Tibial artery (tissue), 4 donors: ENCODE data around the gene TNFRSF13B.
"Not testable (repeated sequence)": the region's sequence is repeated elsewhere in the genome, so short reads cannot be mapped to it uniquely, and the experiment has no call there.

ENCODE experiments used
- DNase-seq, 2 donors: peaks; one replicate each; pipeline ENCODE4 v3.0.0-alpha.2; 2019
- H3K27ac ChIP-seq, 2 donors: fragments of 200-600 bp; sonication (generic) in 1 of 2; 1 replicate in 1 of 2; 2 replicates in 1 of 2; pipeline ENCODE4 v1.5.1; 2018 to 2019; ENCODE audit warnings: mild to moderate bottlenecking in 1 of 2
- H3K27me3 ChIP-seq, 2 donors: fragments of 200-600 bp; sonication (generic) in 1 of 2; one replicate each; pipeline versions ENCODE4 v1.5.1 to v1.6.0; 2016 to 2019
- H3K36me3 ChIP-seq, 3 donors: fragments of 200-600 bp; sonication (generic) in 2 of 3; one replicate each; pipeline ENCODE4 v1.5.1; 2016 to 2019; ENCODE audit warnings: mild to moderate bottlenecking in 2 of 3
- H3K4me1 ChIP-seq, 4 donors: fragments of 200-600 bp; sonication (generic) in 2 of 4; 1 replicate in 3 of 4; 2 replicates in 1 of 4; pipeline ENCODE4 v1.5.1; 2016 to 2019
- H3K4me3 ChIP-seq, 2 donors: fragments of 200-600 bp; sonication (generic) in 1 of 2; 1 replicate in 1 of 2; 2 replicates in 1 of 2; pipeline ENCODE4 v1.5.1; 2018 to 2019; ENCODE audit warnings: mild to moderate bottlenecking in 2 of 2
- H3K9me3 ChIP-seq, 3 donors: fragments of 200-600 bp; sonication (generic) in 1 of 3; one replicate each; pipeline ENCODE4 v1.5.1; 2016 to 2019
- intact Hi-C: fragments of 100-400 bp; cut with DNase I; formaldehyde crosslinking; loops from one replicate; pipeline ENCODE4 v1.15.0; 2023; ENCODE audit warnings: low total_unique reads
- TF ChIP-seq, protein P1 (sequence below), 2 experiments: fragments of 200-600 bp in 1 of 2; fragments of 450-650 bp in 1 of 2; IDR thresholded peaks; one replicate each; pipeline ENCODE4 v1.5.1; 2017 to 2019; ENCODE audit warnings: antibody characterized with exemption in 2 of 2, mild to moderate bottlenecking in 1 of 2, moderate library complexity in 1 of 2

The TNFRSF13B gene

DNA sequence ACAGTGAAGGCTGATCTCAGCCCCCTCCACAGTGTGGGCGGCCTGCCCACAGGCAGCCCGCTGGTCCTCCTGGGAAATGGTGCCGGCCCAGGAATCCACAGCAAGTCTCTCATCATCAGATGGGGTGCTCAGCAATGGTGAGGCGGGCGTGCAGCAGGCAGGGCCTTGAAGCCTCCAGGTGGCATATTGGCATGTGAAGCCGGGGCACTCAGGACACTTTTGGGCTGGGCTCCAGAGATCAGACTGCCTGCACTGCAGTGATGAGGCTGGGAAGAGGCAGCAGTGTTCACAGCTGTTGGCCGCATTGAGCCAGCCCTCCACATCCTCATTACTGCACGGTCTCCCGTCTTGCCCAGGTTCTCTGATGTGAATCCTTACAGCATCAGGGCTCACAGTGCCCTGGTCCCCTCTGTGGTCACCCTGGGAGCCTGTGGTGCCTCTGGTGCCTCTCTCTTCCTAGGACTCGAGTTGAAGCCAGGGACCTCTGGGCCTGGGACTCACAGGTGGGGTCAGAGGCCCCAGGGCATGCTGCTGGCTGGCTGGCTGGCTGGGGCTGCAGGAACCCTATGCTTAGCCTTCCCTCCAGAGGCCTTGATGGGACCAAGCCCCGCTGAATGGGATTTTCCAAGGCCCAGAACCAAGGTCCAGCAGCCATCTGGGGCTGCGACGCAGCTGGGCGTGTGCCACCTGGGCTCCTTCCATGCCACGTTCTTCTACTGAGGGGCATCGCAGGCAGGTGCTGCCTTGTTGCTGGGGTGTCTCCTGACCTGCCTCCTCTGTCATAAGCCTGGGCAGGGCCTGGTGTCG is 48.6 kb downstream of the TNFRSF13B start:
- no peaks in the 10 kb centered on the region for H3K4me1 ChIP-seq
- H3K9me3 ChIP-seq = no peaks in the 10 kb centered on the region
- no peak overlapping the region for H3K4me3 ChIP-seq
- intact Hi-C loops = no loop called here
- H3K27me3 ChIP-seq = peaks cover 0 to 5% of the 10 kb centered on the region in 2 donors
- TF ChIP-seq, protein P1, sequence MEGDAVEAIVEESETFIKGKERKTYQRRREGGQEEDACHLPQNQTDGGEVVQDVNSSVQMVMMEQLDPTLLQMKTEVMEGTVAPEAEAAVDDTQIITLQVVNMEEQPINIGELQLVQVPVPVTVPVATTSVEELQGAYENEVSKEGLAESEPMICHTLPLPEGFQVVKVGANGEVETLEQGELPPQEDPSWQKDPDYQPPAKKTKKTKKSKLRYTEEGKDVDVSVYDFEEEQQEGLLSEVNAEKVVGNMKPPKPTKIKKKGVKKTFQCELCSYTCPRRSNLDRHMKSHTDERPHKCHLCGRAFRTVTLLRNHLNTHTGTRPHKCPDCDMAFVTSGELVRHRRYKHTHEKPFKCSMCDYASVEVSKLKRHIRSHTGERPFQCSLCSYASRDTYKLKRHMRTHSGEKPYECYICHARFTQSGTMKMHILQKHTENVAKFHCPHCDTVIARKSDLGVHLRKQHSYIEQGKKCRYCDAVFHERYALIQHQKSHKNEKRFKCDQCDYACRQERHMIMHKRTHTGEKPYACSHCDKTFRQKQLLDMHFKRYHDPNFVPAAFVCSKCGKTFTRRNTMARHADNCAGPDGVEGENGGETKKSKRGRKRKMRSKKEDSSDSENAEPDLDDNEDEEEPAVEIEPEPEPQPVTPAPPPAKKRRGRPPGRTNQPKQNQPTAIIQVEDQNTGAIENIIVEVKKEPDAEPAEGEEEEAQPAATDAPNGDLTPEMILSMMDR (IDR thresholded peaks at IDR 0.05) = no peak
- no peaks in the 10 kb centered on the region for H3K36me3 ChIP-seq
- peak; percentile 13 to 56 for DNase-seq
- no peak overlapping the region for H3K27ac ChIP-seq

DNA sequence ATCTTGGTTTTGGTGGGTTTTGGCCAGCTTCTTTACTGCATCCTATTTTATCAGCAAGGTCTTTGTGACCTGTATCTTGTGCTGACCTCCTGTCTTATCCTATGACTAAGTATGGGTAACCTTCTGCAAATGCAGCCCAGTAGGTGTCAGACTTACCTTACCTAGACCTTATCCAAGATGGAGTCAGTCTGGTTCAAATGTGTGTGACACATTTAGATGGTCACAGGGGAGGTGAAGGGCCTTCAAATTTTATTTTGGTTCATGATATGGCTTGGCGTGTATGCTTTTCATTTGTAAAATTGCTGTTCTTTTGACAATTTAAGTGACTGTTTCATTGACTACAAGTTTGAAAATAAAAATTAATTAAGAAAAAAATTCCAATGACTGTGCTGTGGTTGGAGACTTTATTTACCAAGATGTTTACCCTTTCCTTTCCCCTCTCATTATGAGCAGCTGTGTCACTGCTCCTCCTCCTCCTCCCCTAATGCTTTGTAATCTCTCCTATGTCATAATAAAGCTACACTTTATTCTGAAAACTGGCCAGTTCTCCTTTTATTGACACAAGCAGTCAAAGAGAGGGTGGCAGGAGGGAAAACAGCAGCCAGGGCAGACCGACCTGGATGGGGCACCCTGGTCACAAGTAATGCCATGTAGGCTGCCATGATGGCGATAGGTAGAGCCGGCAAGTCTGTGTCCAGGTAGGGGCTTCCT is 49.4 kb downstream of the TNFRSF13B start:
- no peaks in the 10 kb centered on the region for H3K36me3 ChIP-seq
- H3K4me1 ChIP-seq = no peaks in the 10 kb centered on the region
- H3K27me3 ChIP-seq = peaks cover 0 to 5% of the 10 kb centered on the region in 2 donors
- no peak overlapping the region for H3K27ac ChIP-seq
- no peaks in the 10 kb centered on the region for H3K9me3 ChIP-seq
- intact Hi-C loops = no loop called here
- peak in 1 of 2 donors; percentile 15 for DNase-seq
- H3K4me3 ChIP-seq = no peak overlapping the region
- TF ChIP-seq, protein P1 (IDR thresholded peaks at IDR 0.05) = no peak

DNA sequence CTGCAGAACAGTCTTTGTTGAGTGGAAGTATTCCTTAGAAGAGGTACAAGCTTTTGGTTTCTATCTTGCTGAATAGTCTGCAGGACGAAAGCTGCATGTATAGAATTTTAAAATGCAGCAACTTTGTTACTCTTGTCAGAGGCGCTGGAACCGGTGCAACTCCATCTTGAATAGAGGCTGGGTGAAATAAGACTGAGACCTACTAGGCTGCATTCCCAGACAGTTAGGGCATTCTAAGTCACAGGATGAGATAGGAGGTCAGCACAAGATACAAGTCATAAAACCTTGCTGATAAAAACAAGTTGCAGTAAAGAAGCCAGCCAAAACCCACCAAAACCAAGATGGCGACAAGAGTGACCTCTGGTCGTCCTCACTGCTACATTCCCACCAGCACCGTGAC is 50.5 kb downstream of the TNFRSF13B start:
- peak in 1 of 2 donors; percentile 0 for DNase-seq
- H3K36me3 ChIP-seq, intact Hi-C loops, H3K4me1 ChIP-seq, H3K4me3 ChIP-seq, H3K9me3 ChIP-seq, H3K27ac ChIP-seq, H3K27me3 ChIP-seq: not testable (repeated sequence)

DNA sequence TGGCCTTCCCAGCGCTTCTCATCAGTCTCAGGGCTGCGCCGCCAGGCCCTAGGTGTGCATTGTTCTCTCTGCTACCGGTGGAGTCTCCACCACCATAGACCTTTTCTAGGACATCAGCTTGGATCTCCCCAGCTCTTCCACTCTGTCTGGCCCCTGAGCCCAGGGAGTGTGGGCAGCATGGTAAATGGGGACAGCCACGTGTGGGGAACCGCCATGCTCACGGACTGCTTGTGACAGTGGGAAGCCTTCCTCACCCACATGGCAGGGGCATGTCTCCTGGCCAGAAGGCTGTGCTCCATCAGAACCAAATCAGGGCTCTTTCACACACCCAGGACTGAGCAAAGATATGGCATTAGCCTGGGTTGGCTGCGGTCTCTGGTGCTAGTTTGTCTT is 51.3 kb downstream of the TNFRSF13B start:
- no peak overlapping the region for H3K27ac ChIP-seq
- intact Hi-C loops = no loop called here
- H3K27me3 ChIP-seq = peaks cover 0 to 2% of the 10 kb centered on the region in 2 donors
- no peaks in the 10 kb centered on the region for H3K9me3 ChIP-seq
- DNase-seq = peak; percentile 5 to 49
- H3K36me3 ChIP-seq = no peaks in the 10 kb centered on the region
- TF ChIP-seq, protein P1 (IDR thresholded peaks at IDR 0.05) = no peak
- no peaks in the 10 kb centered on the region for H3K4me1 ChIP-seq
- no peak overlapping the region for H3K4me3 ChIP-seq

DNA sequence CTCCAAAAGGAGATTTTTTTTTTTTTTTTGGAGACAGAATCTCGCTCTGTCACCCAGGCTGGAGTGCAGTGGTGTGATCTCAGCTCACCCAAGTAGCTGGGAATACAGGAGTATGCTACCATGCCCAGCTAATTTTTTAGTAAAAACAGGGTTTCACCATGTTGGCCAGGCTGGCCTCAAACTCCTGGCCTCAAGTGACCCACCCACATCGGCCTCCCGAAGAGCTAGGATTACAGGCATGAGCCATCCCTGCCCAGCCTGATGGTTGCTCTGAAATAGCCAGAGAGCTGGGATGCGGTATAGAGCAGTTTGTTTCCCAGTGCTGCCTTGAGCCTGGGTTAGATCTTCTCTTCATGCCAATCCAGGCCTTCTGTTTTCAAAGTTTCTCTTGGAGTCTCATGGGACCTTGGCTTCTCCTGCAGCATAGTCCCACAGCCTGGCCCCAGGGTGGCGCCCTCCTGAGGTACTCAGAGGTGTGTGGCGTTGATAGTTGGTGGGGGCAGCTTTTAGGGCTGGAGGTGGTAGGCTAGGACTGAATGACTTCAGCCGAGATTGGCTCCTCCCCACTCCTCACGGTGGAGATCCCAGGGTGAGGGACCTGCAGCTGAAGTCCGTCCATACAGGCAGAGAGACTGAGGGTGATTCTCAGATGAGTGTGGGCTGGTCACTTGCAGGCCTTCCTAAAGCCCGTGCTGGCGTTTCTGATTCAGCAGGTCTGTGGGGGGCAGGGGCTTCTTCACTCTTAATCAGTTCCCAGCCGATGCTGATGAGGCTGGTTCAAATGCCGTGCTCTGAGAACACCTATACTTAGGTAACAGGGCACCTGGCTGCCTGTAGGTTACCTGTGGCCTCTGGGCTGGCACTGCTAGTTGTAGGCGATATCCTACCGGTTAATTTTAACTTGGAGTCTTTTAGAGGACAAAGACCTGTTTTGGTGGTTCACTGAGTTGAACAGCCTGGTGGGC is 52.0 kb downstream of the TNFRSF13B start:
- intact Hi-C loops = no loop called here
- no peaks in the 10 kb centered on the region for H3K9me3 ChIP-seq

More for the DNA sequence above, 52.0 kb downstream of the TNFRSF13B start:
- no peak overlapping the region for H3K4me3 ChIP-seq
- H3K4me1 ChIP-seq = no peaks in the 10 kb centered on the region
- peak; percentile 8 to 51 for DNase-seq
- no peaks in the 10 kb centered on the region for H3K36me3 ChIP-seq
- TF ChIP-seq, protein P1 (IDR thresholded peaks at IDR 0.05) = no peak
- no peak overlapping the region for H3K27ac ChIP-seq
- peaks cover 0 to 5% of the 10 kb centered on the region in 2 donors for H3K27me3 ChIP-seq
